GM18505 (cell line): ENCODE measurements around the gene ADPGK.

ENCODE experiments used
- ATAC-seq: cut with Tn5 transposase; IDR thresholded peaks from one replicate; pipeline ENCODE4 v1.9.1; 2021; ENCODE audit not compliant: unreplicated experiment
- POLR2A ChIP-seq: IDR thresholded peaks from 4 replicates; pipeline ENCODE4 v1.6.1; 2011; ENCODE audit warnings: borderline replicate concordance; ENCODE audit not compliant: insufficient read depth, insufficient read length; ENCODE audit errors: extremely low read depth

Gene ADPGK

GRCh38 chr15:72706266-72706665 lies 77.3 kb downstream of the ADPGK start:
- TF ChIP-seq POLR2A, result no peak

More at GRCh38 chr15:72706266-72706665, 77.3 kb downstream of the ADPGK start:
- ATAC-seq, result no peak
